Stimulated activated CD8-positive, alpha-beta memory T cell treated with anti-CD3 and anti-CD28 coated beads, Interleukin-12 subunit alpha, Interleukin-12 subunit beta, amount 100 ng/mL, for 4 hours (primary cell): ENCODE data around the gene GRIP2.
"Not testable (repeated sequence)": the region's sequence is repeated elsewhere in the genome, so short reads cannot be mapped to it uniquely, and the experiment has no call there.

ENCODE experiments used
- DNase-seq: peaks from one replicate; pipeline ENCODE4 v3.0.0-alpha.2; 2020; ENCODE audit warnings: low read depth

The GRIP2 gene

DNA sequence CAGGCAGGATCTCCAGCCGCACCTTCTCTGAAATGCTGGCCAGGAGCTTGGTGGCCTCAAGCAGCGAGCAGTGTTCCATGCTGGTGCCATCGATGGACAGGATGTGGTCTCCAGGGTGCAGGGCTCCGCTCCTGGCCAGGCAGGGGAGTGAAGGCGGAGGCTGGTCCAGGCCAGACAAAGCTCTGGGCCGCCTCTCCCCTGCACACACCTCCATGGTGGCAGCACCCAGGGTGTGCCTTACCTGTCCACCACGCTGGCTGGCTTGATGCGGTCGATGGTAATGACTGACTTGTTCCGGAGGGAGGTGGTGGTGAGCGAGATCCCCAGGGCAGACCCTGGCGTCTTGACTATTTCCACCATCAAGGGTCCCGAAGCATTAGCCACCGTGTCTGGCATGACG, 20.0 kb downstream of the GRIP2 start:
- DNase-seq: no peak

- no peak for DNase-seq
Measured at GRCh38 chr3:14519406-14519805, 20.7 kb downstream of the GRIP2 start.

DNA sequence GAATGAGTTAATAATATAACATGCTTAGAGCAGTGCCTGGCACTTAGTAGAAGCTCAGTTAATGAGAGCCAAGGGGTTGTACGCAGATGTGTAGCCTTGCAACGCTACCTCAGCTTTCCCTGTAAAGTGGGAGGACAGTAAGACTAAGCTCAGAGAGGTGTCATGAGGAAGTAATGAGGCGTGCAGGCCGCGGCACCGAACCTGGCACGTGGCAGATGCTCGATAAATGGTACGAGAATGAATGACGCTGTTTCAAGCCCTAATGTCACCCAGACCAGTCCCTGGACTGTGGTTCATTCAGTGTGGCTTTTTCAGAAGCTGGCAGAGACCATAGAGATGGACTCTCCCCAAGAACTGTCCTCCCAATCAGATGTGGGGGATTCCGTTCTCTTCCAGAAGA, 21.2 kb downstream of the GRIP2 start:
- no peak for DNase-seq

DNA sequence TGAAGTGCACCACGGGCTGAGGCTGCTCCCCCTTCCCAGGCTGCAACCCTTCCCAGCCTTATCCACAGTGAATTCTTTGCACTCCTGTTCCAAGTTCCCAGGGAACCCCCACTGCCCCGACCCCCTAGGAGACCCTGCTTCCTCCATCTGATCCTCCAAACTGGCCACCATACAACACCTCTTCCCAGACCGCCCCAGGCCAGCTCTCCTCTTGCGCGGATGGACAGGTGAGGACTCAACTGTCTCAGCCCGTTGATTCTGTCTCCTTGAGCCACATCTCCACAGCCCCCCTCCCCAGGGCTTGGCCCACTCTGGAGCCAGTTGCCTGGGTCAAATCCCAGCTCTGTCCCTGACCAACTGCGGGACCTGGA, 21.7 kb downstream of the GRIP2 start:
- DNase-seq: no peak

GRCh38 chr3:14517601-14518431, 22.3 kb downstream of the GRIP2 start:
- DNase-seq: no peak

DNA sequence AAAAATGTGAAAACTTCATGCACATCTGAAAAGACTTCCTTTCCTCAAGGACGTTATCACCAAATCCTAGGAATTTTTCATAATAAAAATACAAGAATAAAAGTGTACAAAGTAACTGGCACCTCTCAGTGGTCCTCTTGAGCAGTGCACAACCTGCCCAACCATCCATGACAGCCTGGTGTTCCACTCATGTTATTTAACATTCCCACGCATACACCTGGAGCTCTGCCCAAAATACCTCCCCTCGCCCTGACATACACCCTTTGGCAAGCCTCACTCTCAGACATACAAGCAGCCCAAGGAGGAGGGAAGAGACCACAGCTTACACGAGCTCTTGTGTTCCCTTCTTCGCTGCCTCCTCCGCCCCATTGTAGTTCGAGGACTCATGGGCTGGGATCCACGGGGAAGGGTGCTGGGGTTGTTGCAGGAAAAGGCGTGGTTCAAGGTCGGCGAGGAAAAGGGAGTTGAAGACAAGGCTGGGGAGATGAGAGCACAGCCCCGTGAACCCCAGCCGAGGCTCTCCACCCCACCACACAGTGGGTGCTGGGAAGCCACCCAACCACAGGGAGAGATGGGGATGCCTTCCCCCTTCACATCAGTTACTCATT, 23.3 kb downstream of the GRIP2 start:
- no peak for DNase-seq

DNA sequence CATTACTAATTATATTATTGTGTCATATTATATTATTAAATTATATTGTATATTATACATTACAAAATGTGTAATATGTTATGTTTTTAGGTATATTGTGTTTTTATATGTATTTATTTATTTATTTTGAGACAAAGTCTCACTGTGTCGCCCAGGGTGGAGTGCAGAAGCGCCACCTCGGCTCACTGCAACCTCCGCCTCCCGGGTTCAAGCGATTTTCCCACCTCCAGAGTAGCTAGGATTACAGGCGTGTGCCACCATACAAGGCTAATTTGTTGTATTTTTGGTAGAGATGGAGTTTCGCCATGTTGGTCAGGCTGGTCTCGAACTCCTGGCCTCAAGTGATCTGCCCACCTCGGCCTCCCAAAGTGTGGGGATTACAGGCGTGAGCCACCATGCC, 24.6 kb downstream of the GRIP2 start:
- not testable (repeated sequence) for DNase-seq

DNA sequence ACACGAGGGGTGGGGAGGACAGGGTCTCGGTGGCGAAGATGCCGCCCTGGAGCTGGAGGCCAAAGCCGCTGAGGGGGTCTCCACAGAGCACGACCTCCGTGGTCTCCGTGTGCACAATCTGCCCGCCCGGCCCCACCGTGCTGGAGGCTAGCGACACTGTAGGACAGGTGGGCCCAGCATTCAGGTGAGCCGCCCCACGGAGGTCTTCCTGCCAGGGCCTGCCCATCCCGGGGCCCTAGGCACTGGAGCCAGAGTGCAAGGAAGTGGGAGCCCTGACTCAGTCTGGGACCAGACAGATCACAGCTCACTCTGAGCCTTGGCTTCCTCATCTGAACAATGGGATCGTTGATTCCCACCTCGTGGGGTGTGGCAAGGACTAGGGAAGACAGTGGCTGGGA, 25.8 kb downstream of the GRIP2 start:
- DNase-seq: no peak

- no peak for DNase-seq
Measured at GRCh38 chr3:14513566-14514322, 26.4 kb downstream of the GRIP2 start.

DNA sequence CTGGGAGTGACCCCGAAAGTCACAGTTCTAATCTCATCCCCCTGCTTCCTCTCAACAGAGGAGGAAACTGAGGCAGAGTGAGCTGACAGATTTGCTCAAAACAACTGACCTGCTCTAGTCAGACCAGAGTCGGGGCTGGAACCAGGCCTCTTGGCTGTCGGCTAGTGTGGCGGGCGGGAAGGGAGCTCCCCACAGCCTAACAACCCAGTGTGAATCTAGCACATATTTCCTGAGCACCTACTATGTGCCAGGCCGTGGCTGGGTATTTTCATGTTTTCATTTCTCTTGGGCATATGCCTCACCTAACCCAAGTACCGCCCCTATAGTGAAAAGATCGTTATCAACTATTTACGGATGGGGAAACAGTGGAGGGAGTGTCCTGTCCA, 27.2 kb downstream of the GRIP2 start:
- no peak for DNase-seq

DNA sequence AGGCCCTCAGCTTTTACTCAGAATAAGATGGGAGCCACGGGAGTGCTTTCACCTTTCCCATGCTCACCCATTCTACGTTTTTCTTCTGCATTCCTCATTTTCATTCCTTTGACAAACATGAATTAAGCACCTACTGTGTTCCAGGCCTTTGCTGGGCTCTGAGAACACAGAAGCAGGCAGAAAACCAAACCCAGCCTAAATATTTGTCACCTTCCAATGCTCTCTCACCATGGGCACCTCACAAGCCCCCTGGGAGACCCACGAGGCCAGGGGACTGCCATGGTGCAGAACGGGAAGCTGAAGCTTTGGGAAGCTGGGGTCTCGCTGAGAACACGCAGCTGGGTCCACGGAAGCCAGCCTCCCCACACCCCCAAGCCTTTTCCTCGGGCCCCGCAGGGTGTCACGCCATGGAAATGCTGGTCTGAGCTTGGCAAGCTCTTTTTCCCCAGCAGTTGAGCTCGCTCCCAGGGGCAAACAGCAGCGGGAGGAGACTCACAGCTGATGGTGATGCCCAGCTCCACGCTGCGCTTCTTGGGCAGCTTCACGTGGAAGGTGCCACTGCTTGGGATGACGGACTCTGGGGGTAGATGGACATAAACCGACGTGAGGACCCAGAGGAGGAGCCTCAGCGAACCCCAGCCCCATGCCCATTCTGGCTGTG, 27.7 kb downstream of the GRIP2 start:
- DNase-seq: no peak

GRCh38 chr3:14511623-14512280, 28.4 kb downstream of the GRIP2 start:
- DNase-seq: no peak

DNA sequence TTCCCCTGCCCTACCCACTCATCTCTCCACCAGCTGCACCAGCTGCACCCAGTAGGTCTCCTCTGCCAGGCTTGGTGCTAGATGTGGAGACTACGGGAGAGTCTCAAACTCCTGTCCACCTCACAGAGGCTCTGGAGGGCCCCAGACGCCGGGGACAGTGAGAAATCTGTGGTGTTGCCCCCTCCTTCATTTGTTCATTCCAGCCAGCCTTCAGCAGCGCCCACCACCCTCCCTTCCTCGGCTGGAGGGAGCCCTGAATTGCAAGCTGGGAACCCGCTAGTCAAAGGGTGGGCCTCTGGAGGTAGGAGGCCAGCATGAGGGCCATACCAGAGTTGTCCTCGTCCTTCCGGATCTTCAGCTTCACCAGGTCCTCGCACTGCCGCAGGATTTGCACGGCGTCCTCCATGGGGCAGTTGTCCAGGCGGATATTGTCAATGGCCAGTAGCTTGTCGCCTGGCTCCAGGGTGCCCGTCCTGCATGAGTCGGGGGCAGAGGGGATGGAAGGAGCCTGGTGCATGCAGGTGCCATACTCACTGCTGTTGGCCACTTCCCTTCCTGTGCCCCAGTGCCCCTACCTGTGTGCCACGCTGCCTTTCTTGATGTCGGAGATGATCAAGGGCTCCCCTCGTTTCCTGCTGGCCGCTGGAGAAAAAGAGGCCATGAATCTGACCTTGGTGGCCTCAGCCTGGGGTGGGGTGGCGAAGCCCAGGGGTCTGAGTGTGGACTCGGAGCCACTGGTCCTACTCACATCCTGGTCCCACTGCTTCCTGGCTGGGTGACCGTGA, 29.1 kb downstream of the GRIP2 start:
- DNase-seq: no peak

DNA sequence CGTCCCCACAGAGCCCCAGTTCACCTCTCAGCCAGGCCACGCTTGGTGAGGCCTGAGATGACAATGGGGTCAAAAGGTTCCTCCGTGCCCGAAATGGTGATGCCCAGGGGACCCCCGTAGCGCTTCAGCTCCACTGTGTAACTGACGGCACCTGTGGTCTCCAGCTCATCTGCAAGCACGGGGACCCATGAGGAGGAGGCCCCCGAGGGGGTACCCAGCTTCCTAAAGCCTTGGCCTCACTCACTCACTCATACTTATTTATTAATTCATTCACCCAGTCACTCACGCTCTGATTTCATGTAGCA, 30.4 kb downstream of the GRIP2 start:
- no peak for DNase-seq

DNA sequence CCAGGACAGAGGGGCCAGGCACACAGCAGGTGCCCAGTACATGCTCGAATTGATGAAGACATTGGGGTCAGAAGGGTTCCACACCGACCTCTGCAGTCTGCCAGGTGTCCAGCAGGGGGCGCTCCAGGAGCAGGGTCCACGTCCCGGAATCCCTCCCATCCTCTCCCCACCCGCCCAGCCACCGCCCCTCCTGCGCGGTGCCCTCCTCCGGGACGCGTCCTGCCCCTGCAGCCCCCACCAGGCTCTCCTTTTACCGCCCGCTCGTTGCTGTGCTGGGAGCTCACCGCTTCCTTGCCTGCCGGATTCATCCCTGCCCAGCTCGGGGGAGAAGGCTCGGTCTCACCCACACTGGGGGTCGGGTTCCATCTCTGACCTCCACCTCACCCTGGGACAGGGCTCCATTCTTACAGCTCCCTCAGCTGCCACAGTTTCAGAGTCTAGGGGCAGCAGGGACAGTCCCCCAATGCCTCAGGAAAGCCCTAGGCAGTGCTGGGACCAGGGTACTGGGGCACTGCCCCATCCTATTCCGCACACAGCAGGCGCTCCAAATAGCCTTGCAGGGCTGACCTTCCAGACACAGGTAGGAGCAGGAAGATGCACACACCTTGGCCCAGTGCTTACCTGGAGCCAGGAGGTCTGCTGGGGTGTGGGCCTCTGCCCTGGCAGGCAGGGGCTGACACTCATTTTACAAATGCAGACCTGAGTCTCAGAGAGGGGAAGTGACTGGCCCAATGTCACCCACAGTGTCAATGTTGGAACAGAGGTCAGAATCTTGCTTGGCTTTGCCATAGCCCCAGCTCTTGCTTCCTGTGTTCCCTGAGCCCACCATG, 31.0 kb downstream of the GRIP2 start:
- DNase-seq: peak; percentile 33

- DNase-seq: no peak
Measured at GRCh38 chr3:14508505-14508819, 31.7 kb downstream of the GRIP2 start.

DNA sequence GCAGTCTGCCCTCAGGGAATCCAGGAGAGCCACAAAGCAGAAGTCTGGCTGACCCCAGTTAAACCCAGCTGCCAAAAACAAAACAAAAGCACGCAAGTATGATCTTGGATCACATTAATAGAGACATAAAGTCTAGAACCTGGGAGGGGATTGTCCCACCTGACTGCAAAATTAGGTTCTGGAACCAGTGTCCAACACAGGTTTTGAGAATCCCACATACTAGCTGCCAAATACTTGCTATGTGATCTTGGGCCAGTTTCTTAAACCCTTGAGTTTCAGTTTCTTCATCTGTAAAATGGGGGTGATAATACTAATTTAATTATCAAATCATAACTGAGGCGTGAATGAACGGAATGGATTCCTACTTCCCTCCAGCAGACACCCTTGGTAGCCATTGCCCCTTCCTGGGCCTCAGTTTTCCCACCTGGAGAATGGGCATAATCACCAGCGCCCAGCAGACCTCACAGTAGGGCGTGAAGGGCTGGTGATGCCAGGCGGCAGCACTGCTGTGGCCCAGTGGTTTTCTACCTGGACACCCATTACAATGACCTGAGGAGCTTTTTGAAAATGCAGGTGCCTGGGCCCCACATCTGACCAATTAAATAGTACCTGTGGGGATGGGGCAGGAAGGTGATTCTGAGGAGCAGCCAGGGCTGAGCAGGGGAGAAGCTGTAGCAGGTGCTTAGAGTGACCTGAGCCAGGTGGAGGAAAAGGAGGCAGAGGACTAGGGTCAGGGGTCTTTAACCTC, 32.2 kb downstream of the GRIP2 start:
- no peak for DNase-seq

DNA sequence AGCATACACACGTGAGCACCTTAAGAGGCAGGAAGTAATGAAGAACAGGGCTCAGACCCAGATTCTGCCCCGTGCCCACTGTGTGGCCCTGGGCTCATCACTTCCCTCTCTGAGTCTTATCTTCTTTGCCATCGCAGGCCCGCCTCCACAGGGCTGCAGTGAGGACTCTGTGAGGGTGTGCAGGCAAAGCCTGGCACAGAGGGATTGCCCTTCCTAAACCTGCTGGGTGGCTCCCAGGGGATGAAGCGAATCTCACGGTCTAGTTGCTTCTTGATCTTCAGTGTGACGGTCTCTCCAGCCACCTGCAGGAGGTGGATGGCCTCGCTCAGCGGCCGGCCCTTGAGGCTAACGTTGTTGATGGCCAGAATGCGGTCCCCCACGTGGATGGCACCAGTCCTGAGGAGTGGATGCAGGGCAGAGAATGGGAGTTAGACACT, 32.8 kb downstream of the GRIP2 start:
- DNase-seq: no peak

- DNase-seq: no peak
Measured at GRCh38 chr3:14506626-14507304, 33.4 kb downstream of the GRIP2 start.
